Ishikawa (cell line): ENCODE data around the gene GIGYF1.

Experiments
- EP300 ChIP-seq: IDR thresholded peaks from 2 replicates; pipeline ENCODE4 v1.6.1; 2012; ENCODE audit warnings: borderline replicate concordance
- FOXM1 ChIP-seq: IDR thresholded peaks from 2 replicates; pipeline ENCODE4 v1.6.1; 2012; ENCODE audit warnings: low read depth, borderline replicate concordance
- NFIC ChIP-seq: IDR thresholded peaks from 2 replicates; pipeline ENCODE4 v1.6.1; 2012
- TEAD4 ChIP-seq: IDR thresholded peaks from 2 replicates; pipeline ENCODE4 v1.6.1; 2012

- TF ChIP-seq FOXM1, result no peak
- no peak for TF ChIP-seq NFIC
- no peak for TF ChIP-seq TEAD4
- no peak for TF ChIP-seq EP300
Observed at GRCh38 chr7:100721505-100721812, 27.4 kb upstream of the GIGYF1 start.
